Measurements from ENCODE around the gene TBC1D4.

The TBC1D4 gene

GRCh38 chr13:75486146-75487062 is 4.4 kb upstream of the TBC1D4 start:
- no peak for DNase-seq

- no peak for DNase-seq
Observed at GRCh38 chr13:75485286-75486062, 3.5 kb upstream of the TBC1D4 start.

GRCh38 chr13:75482820-75483079 is 781 bp upstream of the TBC1D4 start:
- DNase-seq: no peak

GRCh38 chr13:75481176-75482069 is 546 bp downstream of the TBC1D4 start:
- DNase-seq: no peak

GRCh38 chr13:75480671-75481175 is 1.2 kb downstream of the TBC1D4 start:
- DNase-seq: no peak

- DNase-seq: no peak
Observed at GRCh38 chr13:75479102-75479740, 2.7 kb downstream of the TBC1D4 start.

- no peak for DNase-seq
Observed at GRCh38 chr13:75478659-75479058, 3.3 kb downstream of the TBC1D4 start.

GRCh38 chr13:75474956-75475355 is 7.0 kb downstream of the TBC1D4 start:
- DNase-seq: no peak

- DNase-seq: no peak
Observed at GRCh38 chr13:75473468-75473867, 8.5 kb downstream of the TBC1D4 start.

- no peak for DNase-seq
Observed at GRCh38 chr13:75470676-75471075, 11.3 kb downstream of the TBC1D4 start.

GRCh38 chr13:75469047-75469446 is 12.9 kb downstream of the TBC1D4 start:
- DNase-seq: no peak

- DNase-seq: no peak
Observed at GRCh38 chr13:75468602-75469001, 13.4 kb downstream of the TBC1D4 start.

GRCh38 chr13:75468098-75468497 is 13.9 kb downstream of the TBC1D4 start:
- no peak for DNase-seq

GRCh38 chr13:75467040-75467728 is 14.8 kb downstream of the TBC1D4 start:
- DNase-seq: no peak

GRCh38 chr13:75465236-75465635 is 16.7 kb downstream of the TBC1D4 start:
- DNase-seq: no peak

- no peak for DNase-seq
Observed at GRCh38 chr13:75461314-75461713, 20.7 kb downstream of the TBC1D4 start.

- no peak for DNase-seq
Observed at GRCh38 chr13:75460644-75461043, 21.3 kb downstream of the TBC1D4 start.

GRCh38 chr13:75458696-75459422 is 23.1 kb downstream of the TBC1D4 start:
- DNase-seq: no peak

GRCh38 chr13:75455962-75456361 is 26.0 kb downstream of the TBC1D4 start:
- DNase-seq: no peak

- DNase-seq: no peak
Observed at GRCh38 chr13:75454497-75454896, 27.5 kb downstream of the TBC1D4 start.

- DNase-seq: no peak
Observed at GRCh38 chr13:75452564-75452963, 29.4 kb downstream of the TBC1D4 start.

All from T1000 (cell line).